Progenitor cell of endocrine pancreas (in vitro differentiated cells): ENCODE measurements around the gene FRY. TPM values are rescaled to one million over a fixed set of nuclear protein-coding genes. Genes with fewer than 3 reads are reported as not detected.

ENCODE experiments used
- DNase-seq: peaks from one replicate; pipeline ENCODE4 v3.0.0; 2021; ENCODE audit warnings: low spot score; ENCODE audit not compliant: unreplicated experiment
- H3K27ac Mint-ChIP-seq: 2 replicates; pipeline ENCODE4 v1.8.0; 2021; ENCODE audit warnings: mild to moderate bottlenecking, moderate library complexity, mixed read lengths
- H3K27me3 Mint-ChIP-seq: 2 replicates; pipeline ENCODE4 v1.8.0; 2021; ENCODE audit warnings: mixed read lengths
- H3K36me3 Mint-ChIP-seq: 2 replicates; pipeline ENCODE4 v1.8.0; 2022; ENCODE audit warnings: mixed read lengths; ENCODE audit not compliant: insufficient read depth
- H3K4me1 Mint-ChIP-seq: 2 replicates; pipeline ENCODE4 v1.8.0; 2021; ENCODE audit warnings: low read depth, mixed read lengths
- H3K4me3 Mint-ChIP-seq: 2 replicates; pipeline ENCODE4 v1.8.0; 2021; ENCODE audit warnings: low read depth, mild to moderate bottlenecking, moderate library complexity, mixed read lengths
- H3K9me3 Mint-ChIP-seq: 2 replicates; pipeline ENCODE4 v1.8.0; 2021; ENCODE audit warnings: low read depth, mixed read lengths
- CTCF ChIP-seq: fragments of 200-600 bp; sonication (generic); IDR thresholded peaks from one replicate; pipeline ENCODE4 v1.5.0; 2021; ENCODE audit warnings: antibody characterized with exemption, mild to moderate bottlenecking; ENCODE audit not compliant: unreplicated experiment
- total RNA-seq: library from RNA; stranded (reverse); gene quantifications from 2 replicates; pipeline ENCODE4 v1.2.1, GENCODE V29; 2021

Gene FRY
- total RNA-seq, 1 donor from 2014 or later = 14.3 TPM

- no peak for DNase-seq
- no peaks in the 10 kb centered on the region for H3K9me3 Mint-ChIP-seq
- no peak for TF ChIP-seq CTCF
- H3K4me1 Mint-ChIP-seq = no peaks in the 10 kb centered on the region
- H3K27ac Mint-ChIP-seq = no peak overlapping the region
- no peaks in the 10 kb centered on the region for H3K27me3 Mint-ChIP-seq
- no peak overlapping the region for H3K4me3 Mint-ChIP-seq
- no peaks in the 10 kb centered on the region for H3K36me3 Mint-ChIP-seq
These were observed 277.9 kb downstream of the FRY start for GRCh38 chr13:32309312-32310133.

- DNase-seq = no peak
- Mint-ChIP-seq H3K4me1 (peaks cover 2% of the 10 kb centered on the region), H3K9me3 (no peaks in the 10 kb centered on the region), H3K36me3 (no peaks in the 10 kb centered on the region), H3K27me3 (no peaks in the 10 kb centered on the region), H3K27ac (no peak overlapping the region), H3K4me3 (no peak overlapping the region)
- TF ChIP-seq CTCF = peak; percentile 76
These were observed 278.6 kb downstream of the FRY start for GRCh38 chr13:32310134-32310706.

- Mint-ChIP-seq H3K27me3 (no peaks in the 10 kb centered on the region), H3K4me3 (no peak overlapping the region), H3K27ac (no peak overlapping the region), H3K4me1 (peaks cover 2% of the 10 kb centered on the region), H3K36me3 (no peaks in the 10 kb centered on the region), H3K9me3 (no peaks in the 10 kb centered on the region)
- no peak for TF ChIP-seq CTCF
- DNase-seq = no peak
These were observed 279.8 kb downstream of the FRY start for GRCh38 chr13:32311188-32311897.

GRCh38 chr13:32314271-32315237, 283.0 kb downstream of the FRY start:
- H3K4me3 Mint-ChIP-seq = peak overlapping the region; percentile 91
- no peaks in the 10 kb centered on the region for H3K36me3 Mint-ChIP-seq
- peaks cover 3% of the 10 kb centered on the region for H3K27me3 Mint-ChIP-seq
- TF ChIP-seq CTCF = no peak
- DNase-seq = no peak
- H3K27ac Mint-ChIP-seq = peak overlapping the region; percentile 100
- H3K4me1 Mint-ChIP-seq = peaks cover 2% of the 10 kb centered on the region
- no peaks in the 10 kb centered on the region for H3K9me3 Mint-ChIP-seq
